Neural progenitor cell (in vitro differentiated cells): ENCODE measurements around the gene PPL.

Experiments used
- EZH2 ChIP-seq: fragments of 200-600 bp; sonication (generic); IDR thresholded peaks from 2 replicates; pipeline ENCODE4 v1.6.1; 2017; ENCODE audit warnings: antibody characterized with exemption, mild to moderate bottlenecking, moderate library complexity
- TF ChIP-seq, protein P1 (sequence below): fragments of 200-600 bp; sonication (generic); IDR thresholded peaks from 2 replicates; pipeline ENCODE4 v1.5.1; 2017; ENCODE audit warnings: antibody characterized with exemption, mild to moderate bottlenecking

DNA sequence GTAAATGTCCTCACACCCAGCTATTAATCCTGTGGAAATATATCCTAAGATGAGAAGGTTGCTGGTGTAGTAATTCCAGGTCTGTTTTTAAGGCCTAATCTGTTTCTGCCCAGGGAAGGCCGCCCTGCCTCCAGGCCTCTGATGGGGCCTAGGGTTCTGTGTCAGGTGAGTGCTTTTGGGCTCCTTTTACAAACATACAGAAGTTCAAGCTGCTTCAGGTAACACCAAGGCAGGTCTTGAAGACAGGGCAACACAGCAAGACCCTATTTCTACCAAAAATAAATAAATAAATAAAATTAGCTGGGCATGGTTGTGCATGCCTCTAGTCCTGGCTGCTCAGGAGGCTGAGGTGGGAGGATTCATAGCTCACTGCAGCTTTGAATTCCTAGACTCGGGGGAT, 9.3 kb downstream of the PPL start:
- TF ChIP-seq EZH2: no peak
- TF ChIP-seq, protein P1, sequence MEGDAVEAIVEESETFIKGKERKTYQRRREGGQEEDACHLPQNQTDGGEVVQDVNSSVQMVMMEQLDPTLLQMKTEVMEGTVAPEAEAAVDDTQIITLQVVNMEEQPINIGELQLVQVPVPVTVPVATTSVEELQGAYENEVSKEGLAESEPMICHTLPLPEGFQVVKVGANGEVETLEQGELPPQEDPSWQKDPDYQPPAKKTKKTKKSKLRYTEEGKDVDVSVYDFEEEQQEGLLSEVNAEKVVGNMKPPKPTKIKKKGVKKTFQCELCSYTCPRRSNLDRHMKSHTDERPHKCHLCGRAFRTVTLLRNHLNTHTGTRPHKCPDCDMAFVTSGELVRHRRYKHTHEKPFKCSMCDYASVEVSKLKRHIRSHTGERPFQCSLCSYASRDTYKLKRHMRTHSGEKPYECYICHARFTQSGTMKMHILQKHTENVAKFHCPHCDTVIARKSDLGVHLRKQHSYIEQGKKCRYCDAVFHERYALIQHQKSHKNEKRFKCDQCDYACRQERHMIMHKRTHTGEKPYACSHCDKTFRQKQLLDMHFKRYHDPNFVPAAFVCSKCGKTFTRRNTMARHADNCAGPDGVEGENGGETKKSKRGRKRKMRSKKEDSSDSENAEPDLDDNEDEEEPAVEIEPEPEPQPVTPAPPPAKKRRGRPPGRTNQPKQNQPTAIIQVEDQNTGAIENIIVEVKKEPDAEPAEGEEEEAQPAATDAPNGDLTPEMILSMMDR: no peak
